HEK293 (cell line): ENCODE measurements around the gene PRIMPOL.

Source experiments
- CTCF ChIA-PET: fragments of 350-600 bp; formaldehyde crosslinking; extraction: SDS; loops from one replicate; lab custom pipeline; 2021; ENCODE audit warnings: antibody characterized with exemption; lab: Yijun Ruan, JAX
- POLR2A ChIA-PET: fragments of 300-600 bp; formaldehyde crosslinking; extraction: SDS; loops from one replicate; lab custom pipeline; 2020; ENCODE audit warnings: antibody characterized with exemption, inconsistent platforms; lab: Yijun Ruan, JAX
- H3K27ac ChIP-seq: fragments of 200-500 bp; sonication (Bioruptor generic); 2 replicates; pipeline ENCODE4 v1.5.1; 2014; ENCODE audit warnings: low read depth, low read length, control low read depth, inconsistent platforms; ENCODE audit errors: extremely low read depth
- H3K36me3 ChIP-seq, 2 experiments: fragments of 200-500 bp in 1 of 2; sonication (Bioruptor generic) in 1 of 2; 1 replicate in 1 of 2; 2 replicates in 1 of 2; pipeline ENCODE4 v1.5.1; 2014 to 2017; ENCODE audit warnings: inconsistent platforms in 2 of 2, low read length in 2 of 2; ENCODE audit not compliant: control insufficient read depth in 2 of 2, insufficient read depth in 1 of 2
- H3K4me1 ChIP-seq: fragments of 200-500 bp; sonication (Bioruptor generic); 2 replicates; pipeline ENCODE4 v1.5.1; 2014; ENCODE audit warnings: mild to moderate bottlenecking, low read length, inconsistent platforms; ENCODE audit not compliant: control insufficient read depth, insufficient read depth
- H3K4me3 ChIP-seq: 2 replicates; pipeline ENCODE4 v1.5.1; 2011; ENCODE audit warnings: low read depth, mild to moderate bottlenecking, control low read depth, low read length, moderate library complexity
- H3K9me3 ChIP-seq: fragments of 200-500 bp; sonication (Bioruptor generic); 2 replicates; pipeline ENCODE4 v1.5.1; 2014; ENCODE audit warnings: low read depth, low read length, inconsistent platforms; ENCODE audit not compliant: control insufficient read depth, insufficient read depth
- GLI2 ChIP-seq: fragments of 450-650 bp; formaldehyde crosslinking; IDR thresholded peaks from 2 replicates; pipeline ENCODE4; 2017; ENCODE audit warnings: missing biosample characterization, missing genetic modification characterization, low read depth, borderline replicate concordance
- HOXD13 ChIP-seq: sonication (generic); formaldehyde crosslinking; IDR thresholded peaks from 2 replicates; pipeline ENCODE4 v1.8.0; 2022; ENCODE audit warnings: missing genetic modification reagents, borderline replicate concordance
- KLF1 ChIP-seq: fragments of 450-650 bp; formaldehyde crosslinking; IDR thresholded peaks from 2 replicates; pipeline ENCODE4 v1.5.1; 2016; ENCODE audit warnings: missing biosample characterization, missing genetic modification characterization
- SCRT2 ChIP-seq: fragments of 450-650 bp; formaldehyde crosslinking; IDR thresholded peaks from 2 replicates; pipeline ENCODE4 v1.5.1; 2016; ENCODE audit warnings: missing biosample characterization, missing genetic modification characterization
- ZBTB20 ChIP-seq: fragments of 450-650 bp; formaldehyde crosslinking; IDR thresholded peaks from 2 replicates; pipeline ENCODE4 v1.5.1; 2016; ENCODE audit warnings: missing biosample characterization, missing genetic modification characterization
- ZBTB8A ChIP-seq: fragments of 450-650 bp; formaldehyde crosslinking; IDR thresholded peaks from 2 replicates; pipeline ENCODE4 v1.5.1; 2016; ENCODE audit warnings: missing biosample characterization, missing genetic modification characterization
- ZNF114 ChIP-seq: fragments of 450-650 bp; formaldehyde crosslinking; IDR thresholded peaks from 2 replicates; pipeline ENCODE4 v1.5.0; 2017; ENCODE audit warnings: missing biosample characterization, missing genetic modification characterization
- ZNF175 ChIP-seq: fragments of 450-650 bp; formaldehyde crosslinking; IDR thresholded peaks from 2 replicates; pipeline ENCODE4 v1.5.1; 2016; ENCODE audit warnings: missing biosample characterization, missing genetic modification characterization
- ZNF248 ChIP-seq: fragments of 450-650 bp; formaldehyde crosslinking; IDR thresholded peaks from 2 replicates; pipeline ENCODE4 v1.5.1; 2017; ENCODE audit warnings: missing biosample characterization, missing genetic modification characterization
- ZNF514 ChIP-seq: fragments of 450-650 bp; formaldehyde crosslinking; IDR thresholded peaks from 2 replicates; pipeline ENCODE4 v1.5.1; 2016; ENCODE audit warnings: missing biosample characterization, missing genetic modification characterization
- ZNF660 ChIP-seq: fragments of 450-650 bp; IDR thresholded peaks from 2 replicates; pipeline ENCODE4 v1.5.1; 2018; ENCODE audit warnings: missing biosample characterization, mild to moderate bottlenecking, missing genetic modification characterization
- ZNF777 ChIP-seq: fragments of 450-650 bp; formaldehyde crosslinking; IDR thresholded peaks from 2 replicates; pipeline ENCODE4 v1.5.1; 2017; ENCODE audit warnings: missing biosample characterization, missing genetic modification characterization, borderline replicate concordance
- ZNF837 ChIP-seq: fragments of 450-650 bp; formaldehyde crosslinking; IDR thresholded peaks from 2 replicates; pipeline ENCODE4 v1.5.1; 2016; ENCODE audit warnings: missing biosample characterization, missing genetic modification characterization
- ZSCAN16 ChIP-seq: fragments of 450-650 bp; formaldehyde crosslinking; IDR thresholded peaks from 2 replicates; pipeline ENCODE4 v1.5.1; 2016; ENCODE audit warnings: missing biosample characterization, missing genetic modification characterization
- TF ChIP-seq, protein P1 (sequence below): fragments of 450-650 bp; formaldehyde crosslinking; IDR thresholded peaks from 2 replicates; pipeline ENCODE4 v1.5.1; 2016; ENCODE audit warnings: missing biosample characterization, missing genetic modification characterization
- TF ChIP-seq, protein P2 (sequence below): fragments of 450-650 bp; formaldehyde crosslinking; IDR thresholded peaks from 2 replicates; pipeline ENCODE4 v1.5.1; 2016; ENCODE audit warnings: missing biosample characterization, missing genetic modification characterization
- TF ChIP-seq, protein P3 (sequence below): fragments of 450-650 bp; formaldehyde crosslinking; IDR thresholded peaks from 2 replicates; pipeline ENCODE4 v1.5.1; 2016; ENCODE audit warnings: missing biosample characterization, missing genetic modification characterization
- TF ChIP-seq, protein P4 (sequence below): fragments of 450-650 bp; formaldehyde crosslinking; optimal IDR thresholded peaks from 2 replicates; pipeline ENCODE3; 2016; ENCODE audit warnings: missing biosample characterization, mild to moderate bottlenecking, missing genetic modification characterization
- TF ChIP-seq, protein P5 (sequence below): fragments of 450-650 bp; formaldehyde crosslinking; IDR thresholded peaks from 2 replicates; pipeline ENCODE4 v1.5.1; 2016; ENCODE audit warnings: missing biosample characterization, missing genetic modification characterization
- TF ChIP-seq, protein P6 (sequence below): fragments of 450-650 bp; formaldehyde crosslinking; IDR thresholded peaks from 2 replicates; pipeline ENCODE4 v1.5.1; 2016; ENCODE audit warnings: missing biosample characterization, missing genetic modification characterization

Gene PRIMPOL

DNA sequence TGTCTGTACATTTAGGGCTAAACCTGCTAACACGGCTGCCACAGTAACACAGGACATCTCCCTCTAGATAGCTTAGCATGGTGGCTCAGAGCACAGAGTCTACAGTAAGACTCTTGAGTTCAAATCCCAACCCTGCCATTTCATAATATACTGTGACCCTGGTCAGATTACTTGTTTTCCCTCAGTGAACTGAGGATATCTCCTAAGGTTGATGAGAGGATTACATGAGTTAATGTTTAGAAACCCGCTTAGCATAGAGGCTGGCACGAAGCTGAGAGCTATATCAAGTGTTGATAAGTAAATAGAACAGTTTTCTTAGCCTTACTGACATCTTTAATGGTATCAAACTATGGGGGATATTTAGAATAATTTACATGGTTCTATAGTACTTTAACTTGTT is 37.5 kb upstream of the PRIMPOL start:
- CTCF ChIA-PET = no interaction called here
- POLR2A ChIA-PET = no interaction called here
- Histone ChIP-seq H3K36me3 (no peaks in the 10 kb centered on the region), H3K9me3 (no peaks in the 10 kb centered on the region), H3K4me3 (no peak overlapping the region), H3K4me1 (no peaks in the 10 kb centered on the region; the same call in 1 of the 2 replicates), H3K27ac (no peak overlapping the region)
- TF ChIP-seq ZNF114 (no peak), ZNF514 (tag by site-specific recombination) (no peak), ZNF248 (no peak), ZBTB8A (tag by site-specific recombination) (no peak), ZNF837 (tag by site-specific recombination) (no peak), GLI2 (tag by site-specific recombination) (no peak), SCRT2 (tag by site-specific recombination) (no peak), ZNF175 (tag by site-specific recombination) (no peak), ZSCAN16 (tag by site-specific recombination) (no peak), ZBTB20 (no peak), ZNF777 (tag by site-specific recombination) (no peak), HOXD13 (CRISPR knock-in tag) (no peak), KLF1 (no peak), ZNF660 (tag by site-specific recombination) (no peak)
- TF ChIP-seq, protein P1, sequence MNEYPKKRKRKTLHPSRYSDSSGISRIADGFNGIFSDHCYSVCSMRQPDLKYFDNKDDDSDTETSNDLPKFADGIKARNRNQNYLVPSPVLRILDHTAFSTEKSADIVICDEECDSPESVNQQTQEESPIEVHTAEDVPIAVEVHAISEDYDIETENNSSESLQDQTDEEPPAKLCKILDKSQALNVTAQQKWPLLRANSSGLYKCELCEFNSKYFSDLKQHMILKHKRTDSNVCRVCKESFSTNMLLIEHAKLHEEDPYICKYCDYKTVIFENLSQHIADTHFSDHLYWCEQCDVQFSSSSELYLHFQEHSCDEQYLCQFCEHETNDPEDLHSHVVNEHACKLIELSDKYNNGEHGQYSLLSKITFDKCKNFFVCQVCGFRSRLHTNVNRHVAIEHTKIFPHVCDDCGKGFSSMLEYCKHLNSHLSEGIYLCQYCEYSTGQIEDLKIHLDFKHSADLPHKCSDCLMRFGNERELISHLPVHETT (tag by site-specific recombination) = no peak
- TF ChIP-seq, protein P2, sequence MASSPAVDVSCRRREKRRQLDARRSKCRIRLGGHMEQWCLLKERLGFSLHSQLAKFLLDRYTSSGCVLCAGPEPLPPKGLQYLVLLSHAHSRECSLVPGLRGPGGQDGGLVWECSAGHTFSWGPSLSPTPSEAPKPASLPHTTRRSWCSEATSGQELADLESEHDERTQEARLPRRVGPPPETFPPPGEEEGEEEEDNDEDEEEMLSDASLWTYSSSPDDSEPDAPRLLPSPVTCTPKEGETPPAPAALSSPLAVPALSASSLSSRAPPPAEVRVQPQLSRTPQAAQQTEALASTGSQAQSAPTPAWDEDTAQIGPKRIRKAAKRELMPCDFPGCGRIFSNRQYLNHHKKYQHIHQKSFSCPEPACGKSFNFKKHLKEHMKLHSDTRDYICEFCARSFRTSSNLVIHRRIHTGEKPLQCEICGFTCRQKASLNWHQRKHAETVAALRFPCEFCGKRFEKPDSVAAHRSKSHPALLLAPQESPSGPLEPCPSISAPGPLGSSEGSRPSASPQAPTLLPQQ = no peak
- TF ChIP-seq, protein P3, sequence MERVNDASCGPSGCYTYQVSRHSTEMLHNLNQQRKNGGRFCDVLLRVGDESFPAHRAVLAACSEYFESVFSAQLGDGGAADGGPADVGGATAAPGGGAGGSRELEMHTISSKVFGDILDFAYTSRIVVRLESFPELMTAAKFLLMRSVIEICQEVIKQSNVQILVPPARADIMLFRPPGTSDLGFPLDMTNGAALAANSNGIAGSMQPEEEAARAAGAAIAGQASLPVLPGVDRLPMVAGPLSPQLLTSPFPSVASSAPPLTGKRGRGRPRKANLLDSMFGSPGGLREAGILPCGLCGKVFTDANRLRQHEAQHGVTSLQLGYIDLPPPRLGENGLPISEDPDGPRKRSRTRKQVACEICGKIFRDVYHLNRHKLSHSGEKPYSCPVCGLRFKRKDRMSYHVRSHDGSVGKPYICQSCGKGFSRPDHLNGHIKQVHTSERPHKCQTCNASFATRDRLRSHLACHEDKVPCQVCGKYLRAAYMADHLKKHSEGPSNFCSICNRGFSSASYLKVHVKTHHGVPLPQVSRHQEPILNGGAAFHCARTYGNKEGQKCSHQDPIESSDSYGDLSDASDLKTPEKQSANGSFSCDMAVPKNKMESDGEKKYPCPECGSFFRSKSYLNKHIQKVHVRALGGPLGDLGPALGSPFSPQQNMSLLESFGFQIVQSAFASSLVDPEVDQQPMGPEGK = no peak
- TF ChIP-seq, protein P4, sequence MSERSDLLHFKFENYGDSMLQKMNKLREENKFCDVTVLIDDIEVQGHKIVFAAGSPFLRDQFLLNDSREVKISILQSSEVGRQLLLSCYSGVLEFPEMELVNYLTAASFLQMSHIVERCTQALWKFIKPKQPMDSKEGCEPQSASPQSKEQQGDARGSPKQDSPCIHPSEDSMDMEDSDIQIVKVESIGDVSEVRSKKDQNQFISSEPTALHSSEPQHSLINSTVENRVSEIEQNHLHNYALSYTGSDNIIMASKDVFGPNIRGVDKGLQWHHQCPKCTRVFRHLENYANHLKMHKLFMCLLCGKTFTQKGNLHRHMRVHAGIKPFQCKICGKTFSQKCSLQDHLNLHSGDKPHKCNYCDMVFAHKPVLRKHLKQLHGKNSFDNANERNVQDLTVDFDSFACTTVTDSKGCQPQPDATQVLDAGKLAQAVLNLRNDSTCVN (tag by site-specific recombination) = no peak
- TF ChIP-seq, protein P5, sequence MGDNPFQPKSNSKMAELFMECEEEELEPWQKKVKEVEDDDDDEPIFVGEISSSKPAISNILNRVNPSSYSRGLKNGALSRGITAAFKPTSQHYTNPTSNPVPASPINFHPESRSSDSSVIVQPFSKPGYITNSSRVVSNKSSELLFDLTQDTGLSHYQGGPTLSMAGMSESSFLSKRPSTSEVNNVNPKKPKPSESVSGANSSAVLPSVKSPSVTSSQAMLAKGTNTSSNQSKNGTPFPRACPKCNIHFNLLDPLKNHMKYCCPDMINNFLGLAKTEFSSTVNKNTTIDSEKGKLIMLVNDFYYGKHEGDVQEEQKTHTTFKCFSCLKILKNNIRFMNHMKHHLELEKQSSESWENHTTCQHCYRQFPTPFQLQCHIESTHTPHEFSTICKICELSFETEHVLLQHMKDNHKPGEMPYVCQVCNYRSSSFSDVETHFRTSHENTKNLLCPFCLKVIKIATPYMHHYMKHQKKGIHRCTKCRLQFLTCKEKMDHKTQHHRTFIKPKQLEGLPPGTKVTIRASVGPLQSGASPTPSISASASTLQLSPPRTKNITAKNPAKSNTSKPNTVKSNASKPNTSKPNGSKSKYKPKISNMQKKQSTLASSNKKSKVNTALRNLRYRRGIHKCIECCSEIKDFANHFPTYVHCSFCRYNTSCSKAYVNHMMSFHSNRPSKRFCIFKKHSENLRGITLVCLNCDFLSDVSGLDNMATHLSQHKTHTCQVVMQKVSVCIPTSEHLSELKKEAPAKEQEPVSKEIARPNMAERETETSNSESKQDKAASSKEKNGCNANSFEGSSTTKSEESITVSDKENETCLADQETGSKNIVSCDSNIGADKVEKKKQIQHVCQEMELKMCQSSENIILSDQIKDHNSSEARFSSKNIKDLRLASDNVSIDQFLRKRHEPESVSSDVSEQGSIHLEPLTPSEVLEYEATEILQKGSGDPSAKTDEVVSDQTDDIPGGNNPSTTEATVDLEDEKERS = no peak
- TF ChIP-seq, protein P6, sequence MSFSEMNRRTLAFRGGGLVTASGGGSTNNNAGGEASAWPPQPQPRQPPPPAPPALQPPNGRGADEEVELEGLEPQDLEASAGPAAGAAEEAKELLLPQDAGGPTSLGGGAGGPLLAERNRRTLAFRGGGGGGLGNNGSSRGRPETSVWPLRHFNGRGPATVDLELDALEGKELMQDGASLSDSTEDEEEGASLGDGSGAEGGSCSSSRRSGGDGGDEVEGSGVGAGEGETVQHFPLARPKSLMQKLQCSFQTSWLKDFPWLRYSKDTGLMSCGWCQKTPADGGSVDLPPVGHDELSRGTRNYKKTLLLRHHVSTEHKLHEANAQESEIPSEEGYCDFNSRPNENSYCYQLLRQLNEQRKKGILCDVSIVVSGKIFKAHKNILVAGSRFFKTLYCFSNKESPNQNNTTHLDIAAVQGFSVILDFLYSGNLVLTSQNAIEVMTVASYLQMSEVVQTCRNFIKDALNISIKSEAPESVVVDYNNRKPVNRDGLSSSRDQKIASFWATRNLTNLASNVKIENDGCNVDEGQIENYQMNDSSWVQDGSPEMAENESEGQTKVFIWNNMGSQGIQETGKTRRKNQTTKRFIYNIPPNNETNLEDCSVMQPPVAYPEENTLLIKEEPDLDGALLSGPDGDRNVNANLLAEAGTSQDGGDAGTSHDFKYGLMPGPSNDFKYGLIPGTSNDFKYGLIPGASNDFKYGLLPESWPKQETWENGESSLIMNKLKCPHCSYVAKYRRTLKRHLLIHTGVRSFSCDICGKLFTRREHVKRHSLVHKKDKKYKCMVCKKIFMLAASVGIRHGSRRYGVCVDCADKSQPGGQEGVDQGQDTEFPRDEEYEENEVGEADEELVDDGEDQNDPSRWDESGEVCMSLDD (tag by site-specific recombination) = no peak
